Activated effector memory CD4-positive, alpha-beta T cell treated with Interleukin-2 at 50 U/mL for 16 hours (primary cell): ENCODE measurements around the gene NMT2.

Experiments used
- DNase-seq: peaks from one replicate; pipeline ENCODE4 v3.0.0-alpha.2; 2020

The NMT2 gene

DNA sequence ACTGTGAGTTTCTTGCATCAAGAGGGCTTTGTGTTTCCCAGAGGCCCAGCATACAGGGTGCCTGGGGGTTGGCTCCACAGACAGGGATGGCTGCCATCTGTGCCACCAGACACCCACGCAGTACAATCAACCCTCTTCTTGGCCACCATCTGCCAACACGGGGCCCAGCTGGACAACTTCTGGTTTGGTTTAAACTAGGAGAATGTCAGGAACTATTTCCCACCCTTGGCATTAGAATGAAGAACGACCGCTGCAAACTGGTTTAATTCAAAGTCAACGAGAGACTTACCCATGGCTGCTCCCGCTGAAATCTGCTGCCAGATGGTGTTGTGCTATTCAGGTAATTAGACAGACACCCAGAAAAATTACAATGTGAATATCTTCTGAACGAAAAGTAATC lies 27.8 kb downstream of the NMT2 start:
- no peak for DNase-seq

DNA sequence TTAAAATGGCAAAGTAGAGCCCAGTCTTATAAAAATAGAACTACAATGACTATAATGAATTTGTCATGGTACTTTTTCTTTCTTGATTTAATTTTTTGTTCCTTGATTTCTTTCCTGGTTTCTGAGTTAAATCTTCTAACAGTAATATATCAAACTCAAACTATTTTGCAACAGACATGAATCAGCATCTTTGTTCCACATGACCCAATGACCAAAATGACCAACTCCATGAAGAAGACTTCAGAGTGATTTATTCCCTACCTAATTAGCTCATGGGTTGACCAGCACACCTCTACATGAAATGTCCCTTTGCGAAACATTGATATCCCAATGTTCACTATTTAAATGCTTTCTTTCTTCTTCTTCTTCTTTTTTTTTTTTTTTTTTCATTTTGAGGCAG lies 30.9 kb downstream of the NMT2 start:
- no peak for DNase-seq

DNA sequence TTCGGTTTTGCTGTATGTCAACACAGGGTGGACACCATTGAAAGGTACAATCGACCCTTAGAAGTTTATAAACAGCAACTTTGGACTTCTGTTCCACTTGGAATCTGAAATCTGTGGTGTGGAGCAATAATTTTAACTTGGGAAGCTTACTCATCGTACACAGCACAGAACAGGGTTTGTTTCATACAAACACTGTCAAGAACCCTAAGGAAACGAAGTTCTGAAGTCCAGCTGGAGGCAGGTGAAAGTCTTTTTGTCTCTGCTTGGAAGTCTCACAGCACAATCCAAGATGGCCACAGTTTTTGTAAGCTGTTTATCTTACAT lies 31.5 kb downstream of the NMT2 start:
- DNase-seq: no peak

DNA sequence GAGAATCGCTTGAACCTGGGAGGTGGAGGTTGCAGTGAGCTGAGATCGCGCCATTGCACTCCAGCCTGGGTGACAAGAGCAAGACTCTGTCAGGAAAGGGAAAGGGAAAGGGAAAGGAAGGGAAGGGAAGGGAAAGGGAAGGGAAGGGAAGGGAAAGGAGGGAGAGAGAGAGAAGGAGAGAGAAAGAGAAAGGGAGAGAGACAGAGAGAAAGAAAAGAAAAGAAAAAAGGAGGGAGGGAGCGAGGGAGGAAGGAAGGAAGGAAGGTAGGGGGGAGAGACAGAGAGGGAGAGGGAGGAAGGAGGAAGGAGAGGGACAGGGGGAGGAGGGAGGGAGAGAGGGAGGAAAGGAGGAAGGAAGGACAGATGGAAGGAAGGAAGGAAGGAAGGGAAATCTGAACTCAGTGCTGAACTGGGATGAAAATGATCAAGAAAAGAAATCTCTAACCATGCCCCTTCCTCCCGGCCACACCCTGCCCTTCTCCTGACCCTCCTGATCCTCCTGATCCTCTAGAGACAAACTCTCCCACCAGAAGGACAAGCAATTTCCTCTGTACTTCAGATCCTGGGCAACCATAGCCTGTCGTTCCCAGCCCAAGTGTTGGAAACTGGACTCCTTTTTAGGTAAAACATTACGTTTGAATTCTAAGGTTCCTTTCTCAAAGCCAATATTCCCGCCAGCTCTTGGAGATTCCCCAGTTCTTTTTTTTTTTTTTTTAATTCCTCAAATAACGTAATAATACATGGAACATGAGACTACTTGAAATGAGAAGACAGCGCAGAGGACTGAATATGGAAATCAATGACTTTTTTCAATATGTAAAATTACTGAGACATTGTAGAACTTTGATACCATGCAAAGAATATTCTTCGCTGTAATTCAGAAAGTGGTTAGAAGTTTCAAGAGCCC lies 32.1 kb downstream of the NMT2 start:
- DNase-seq: no peak

DNA sequence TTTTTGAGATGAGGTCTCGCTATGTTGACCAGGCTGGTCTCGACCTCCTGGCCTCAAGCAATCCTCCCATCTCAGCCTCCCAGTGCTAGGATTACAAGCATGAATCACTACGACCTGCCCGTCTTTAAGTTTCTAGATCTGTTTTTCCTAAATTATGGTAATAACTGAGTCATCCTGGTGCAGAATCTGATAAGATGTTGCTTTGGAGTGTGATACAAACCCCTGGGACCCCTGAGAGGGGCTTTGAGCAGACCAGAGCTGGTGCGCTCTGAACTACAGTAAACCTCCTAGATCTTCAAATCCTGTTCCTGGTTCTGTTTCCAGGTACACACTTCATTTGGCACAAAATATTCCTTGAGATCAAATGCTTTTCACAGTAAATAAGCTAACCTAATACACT lies 37.2 kb downstream of the NMT2 start:
- no peak for DNase-seq

DNA sequence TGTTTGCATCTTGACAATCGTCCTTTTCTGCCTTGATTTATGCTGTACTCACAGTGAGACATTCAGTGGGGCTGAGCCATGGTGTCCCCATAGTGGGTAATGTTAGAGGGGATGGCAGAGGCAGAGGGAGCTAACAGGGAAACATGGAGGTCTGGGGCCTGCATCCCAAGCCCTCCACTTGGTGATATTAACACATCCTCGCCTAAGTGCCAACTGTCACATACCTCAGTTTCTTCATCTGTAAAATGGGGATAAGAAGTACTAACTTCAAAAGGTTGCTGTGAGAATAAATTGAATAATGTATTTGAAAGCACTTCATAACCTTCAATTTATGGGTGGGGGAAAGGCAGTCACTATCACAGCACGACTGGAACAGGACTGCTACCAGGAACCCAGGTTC lies 43.6 kb downstream of the NMT2 start:
- DNase-seq: no peak

DNA sequence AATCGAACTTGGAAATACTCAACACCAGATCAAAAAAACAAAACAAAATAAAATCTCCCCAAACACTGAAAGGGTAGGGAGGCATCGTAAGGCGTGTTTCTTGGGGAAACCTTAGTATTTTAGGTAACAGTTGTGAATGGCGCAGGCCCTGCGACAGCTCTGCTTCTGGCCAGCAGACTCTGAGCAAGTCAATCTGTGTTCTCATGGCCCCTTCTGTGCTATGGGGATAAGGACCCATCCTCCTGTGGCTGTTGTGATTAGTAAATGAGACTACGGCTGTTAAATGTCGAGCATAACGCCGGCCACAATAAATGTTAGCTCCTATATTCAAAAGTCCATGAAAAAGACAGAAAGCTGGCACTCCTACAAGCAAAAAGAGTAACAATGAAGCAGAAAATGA lies 44.3 kb downstream of the NMT2 start:
- no peak for DNase-seq

DNA sequence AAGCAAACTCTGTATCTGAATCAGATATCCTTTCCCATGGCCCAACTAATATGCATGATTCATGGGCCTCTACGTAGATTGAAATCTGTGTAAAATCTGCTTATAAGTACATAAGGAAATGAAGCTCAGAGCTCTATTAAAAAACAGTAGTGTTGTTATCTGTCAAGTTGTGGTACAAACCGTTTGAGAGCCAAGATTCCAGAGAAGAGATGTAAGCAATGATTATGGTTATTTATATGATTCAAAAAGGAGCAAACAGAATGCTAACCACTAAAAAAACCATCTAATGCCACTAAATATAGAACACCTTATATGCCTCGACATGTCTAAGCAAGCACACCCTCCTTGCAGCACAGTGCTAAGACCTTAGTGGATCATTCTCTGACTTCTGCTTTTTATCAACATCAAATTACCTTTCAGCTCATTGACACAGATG lies 44.7 kb downstream of the NMT2 start:
- DNase-seq: no peak

DNA sequence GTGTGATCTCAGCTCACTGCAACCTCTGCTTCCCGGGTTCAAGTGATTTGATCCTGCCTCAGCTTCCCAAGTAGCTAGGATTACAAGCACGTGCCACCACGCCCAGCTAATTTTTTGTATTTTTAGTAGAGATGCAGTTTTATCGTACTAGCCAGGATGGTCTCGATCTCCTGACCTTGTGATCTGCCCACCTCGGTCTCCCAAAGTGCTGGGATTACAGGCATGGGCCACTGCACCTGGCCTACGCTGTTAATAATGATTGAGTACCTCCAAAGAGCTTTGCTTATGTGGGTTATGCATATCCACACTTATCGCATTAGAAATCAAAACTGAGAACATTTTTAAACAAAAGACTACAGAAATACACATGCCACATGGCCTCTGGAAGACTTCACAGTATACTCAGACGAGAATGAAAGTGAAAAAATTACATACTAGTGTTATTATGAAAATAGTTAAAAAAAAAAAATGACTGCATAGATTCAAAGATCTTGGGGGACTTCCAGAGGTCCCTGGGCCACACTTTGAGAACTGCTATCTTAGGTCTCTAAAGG lies 45.9 kb downstream of the NMT2 start:
- no peak for DNase-seq

DNA sequence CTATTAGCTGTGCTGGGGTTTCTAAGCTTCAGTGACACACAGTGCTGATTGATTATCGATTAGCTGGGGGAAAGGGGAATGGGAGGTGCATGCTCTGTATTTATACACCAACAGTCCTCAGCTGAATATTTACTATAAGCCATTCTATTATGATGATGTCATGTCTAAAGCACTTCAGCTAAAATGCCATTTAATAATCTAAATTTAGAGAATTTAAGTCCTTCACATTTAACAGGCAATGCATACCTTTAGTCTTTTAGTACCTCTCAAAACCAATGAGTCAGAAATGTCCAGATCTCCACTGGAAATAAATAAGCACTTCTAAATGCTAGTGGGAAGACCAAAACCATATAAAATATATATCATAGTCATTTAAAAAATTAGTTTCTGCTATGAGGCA lies 46.8 kb downstream of the NMT2 start:
- no peak for DNase-seq

DNA sequence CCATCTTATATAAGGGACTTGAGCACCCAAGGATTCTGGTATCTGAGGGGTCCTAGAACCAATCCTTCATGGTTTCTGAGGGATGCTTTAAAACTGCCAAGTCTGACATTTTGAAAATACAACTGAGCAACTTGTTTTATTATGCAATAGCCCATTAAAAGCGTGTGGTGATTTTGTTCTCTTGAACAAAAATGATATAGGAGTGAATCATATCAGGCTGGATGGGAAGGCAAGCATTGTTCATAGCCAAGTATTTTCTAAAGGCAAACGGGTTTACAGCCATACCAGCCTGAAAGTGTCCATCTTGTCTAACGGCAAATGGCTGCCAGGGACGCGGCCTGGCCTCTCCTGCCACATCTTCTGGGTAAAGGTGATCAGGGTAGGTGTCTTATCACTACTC lies 48.0 kb downstream of the NMT2 start:
- no peak for DNase-seq

DNA sequence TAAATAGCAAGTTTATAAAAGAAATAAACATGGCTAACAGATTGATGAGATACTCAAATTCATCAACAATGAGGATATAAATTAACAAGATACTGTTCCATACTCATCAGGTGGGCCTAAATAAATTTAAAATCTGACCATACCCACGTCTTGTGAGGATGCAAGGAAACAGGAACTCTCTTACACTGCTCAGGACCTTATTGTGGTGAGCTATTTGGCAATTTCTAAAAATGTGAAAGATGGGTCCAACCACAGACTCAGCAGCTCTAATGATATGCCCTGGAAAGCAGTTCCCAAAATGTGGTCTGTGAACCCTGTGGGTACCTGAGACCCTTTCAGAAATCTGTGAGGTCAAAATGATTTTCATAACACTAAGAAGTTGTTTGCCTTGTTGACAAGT lies 49.9 kb downstream of the NMT2 start:
- DNase-seq: no peak

DNA sequence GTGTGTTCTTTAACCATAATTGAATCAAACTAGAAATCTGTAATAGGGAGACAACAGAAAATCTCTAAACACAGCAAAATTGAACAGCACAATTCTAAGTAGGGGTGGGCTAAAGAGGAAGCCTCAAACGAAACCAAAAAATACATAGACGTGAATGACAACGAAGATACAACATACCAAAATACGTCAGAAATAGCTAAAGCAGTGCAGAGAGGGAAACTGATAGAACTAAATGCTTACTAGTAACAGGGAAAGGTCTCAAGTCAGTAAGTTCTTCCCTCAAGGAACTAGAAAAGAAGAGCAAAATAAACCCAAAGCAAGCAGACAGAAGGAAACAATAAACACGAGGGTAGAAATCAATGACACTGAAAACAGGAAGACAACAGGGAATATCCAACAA lies 52.3 kb downstream of the NMT2 start:
- DNase-seq: no peak

DNA sequence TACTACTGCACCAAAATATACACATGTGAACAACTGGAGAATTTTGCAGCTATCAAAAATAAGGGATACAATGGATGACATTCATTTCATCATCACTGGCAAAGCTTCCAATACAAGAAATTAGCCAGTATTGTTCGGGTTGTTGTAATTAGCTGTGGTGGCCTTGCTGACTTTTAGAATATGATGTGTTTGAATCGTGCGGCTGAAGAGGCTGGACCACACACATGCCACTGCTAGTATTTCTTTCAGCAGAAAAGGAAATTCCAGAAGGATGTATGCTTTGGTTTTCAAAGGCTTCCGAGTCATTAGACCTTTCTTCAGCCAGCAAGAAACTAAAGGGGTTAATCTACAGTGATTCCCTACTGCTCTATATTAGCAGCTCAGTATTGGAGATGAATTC lies 54.7 kb downstream of the NMT2 start:
- DNase-seq: no peak

DNA sequence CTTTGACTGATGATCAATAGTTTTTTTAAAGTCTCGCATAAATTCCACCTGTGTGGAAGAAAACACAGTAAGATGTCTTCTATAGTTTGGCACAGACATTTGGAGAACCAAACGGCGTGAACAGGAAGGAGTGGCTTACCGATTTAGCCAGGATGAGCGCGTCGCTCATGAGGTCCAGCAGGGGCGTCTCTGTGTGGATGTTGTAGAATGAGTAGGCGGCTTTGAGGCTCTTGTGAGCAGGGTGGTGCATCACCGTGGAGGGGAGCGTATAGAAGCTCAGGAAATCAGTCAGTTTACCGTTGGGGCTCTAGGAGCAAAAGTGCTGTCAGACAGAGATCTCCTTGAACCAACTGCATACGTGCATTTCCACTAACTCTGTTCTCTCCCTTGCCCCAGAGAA lies 55.8 kb downstream of the NMT2 start:
- no peak for DNase-seq

DNA sequence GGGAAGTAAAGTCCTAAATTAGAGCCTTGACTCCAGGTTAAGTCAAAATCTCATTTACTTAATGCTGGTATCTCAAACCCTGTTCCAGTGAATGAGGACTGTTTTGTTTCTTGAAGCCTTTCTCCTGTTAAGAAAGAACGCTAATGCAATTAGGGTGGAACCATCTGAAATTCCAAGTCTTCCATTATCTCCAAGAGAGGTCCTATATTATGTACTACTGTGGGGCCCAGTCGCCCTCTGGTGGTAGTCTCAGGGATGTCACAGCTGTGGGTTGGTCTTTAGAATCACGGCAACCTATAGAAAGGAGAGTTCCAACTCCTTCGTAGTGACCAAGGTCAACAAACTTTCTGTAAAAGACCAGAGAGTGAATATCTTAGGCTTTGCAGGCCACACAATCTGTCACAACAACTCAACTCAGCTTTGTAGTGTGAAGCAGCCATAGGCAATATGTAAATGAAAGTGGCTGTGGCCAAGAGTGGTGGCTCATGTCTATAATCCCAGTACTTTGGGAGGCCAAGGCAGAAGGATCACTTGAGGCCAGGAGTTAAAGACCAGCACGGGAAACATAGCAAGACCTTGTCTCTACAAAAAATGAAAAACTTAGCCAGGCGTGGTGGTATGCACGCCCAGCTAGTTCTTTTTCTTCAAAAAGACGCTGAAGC lies 62.0 kb downstream of the NMT2 start:
- DNase-seq: peak; percentile 41

DNA sequence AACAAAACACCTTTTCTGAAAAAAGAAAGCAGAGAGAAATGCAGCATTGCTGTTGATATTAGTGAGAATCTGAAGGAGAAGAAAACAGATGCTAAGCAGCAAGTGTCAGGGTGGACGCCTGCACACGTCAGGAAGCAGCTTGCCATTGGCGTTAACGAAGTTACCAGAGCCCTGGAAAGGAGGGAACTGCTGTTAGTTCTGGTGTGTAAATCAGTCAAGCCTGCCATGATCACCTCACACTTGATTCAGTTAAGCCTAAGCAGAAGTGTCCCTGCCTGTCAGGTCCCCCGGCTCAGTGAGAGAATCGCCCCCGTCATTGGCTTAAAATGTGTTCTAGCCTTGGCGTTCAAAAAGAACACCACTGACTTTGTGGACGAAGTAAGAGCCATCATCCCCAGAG lies 65.0 kb downstream of the NMT2 start:
- DNase-seq: no peak

DNA sequence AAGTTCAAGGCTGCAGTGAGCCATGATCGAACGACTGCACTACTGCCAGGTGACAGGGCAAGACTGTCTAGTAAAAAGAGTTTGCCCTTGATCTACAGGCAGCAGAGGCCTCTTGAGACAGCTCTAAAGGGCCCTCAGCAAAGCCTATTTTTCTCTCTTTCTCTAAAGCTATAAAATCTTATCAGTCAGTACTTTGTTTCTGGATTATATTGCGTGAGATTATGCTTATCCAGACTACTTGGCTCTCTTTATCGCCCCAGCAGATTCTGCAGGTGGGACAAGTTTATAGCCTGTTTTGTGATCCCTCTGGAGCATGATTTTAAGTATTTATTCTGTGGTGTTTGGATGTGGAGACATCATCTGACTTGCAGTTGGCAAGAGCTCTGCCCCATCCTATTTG lies 68.6 kb downstream of the NMT2 start:
- no peak for DNase-seq

DNA sequence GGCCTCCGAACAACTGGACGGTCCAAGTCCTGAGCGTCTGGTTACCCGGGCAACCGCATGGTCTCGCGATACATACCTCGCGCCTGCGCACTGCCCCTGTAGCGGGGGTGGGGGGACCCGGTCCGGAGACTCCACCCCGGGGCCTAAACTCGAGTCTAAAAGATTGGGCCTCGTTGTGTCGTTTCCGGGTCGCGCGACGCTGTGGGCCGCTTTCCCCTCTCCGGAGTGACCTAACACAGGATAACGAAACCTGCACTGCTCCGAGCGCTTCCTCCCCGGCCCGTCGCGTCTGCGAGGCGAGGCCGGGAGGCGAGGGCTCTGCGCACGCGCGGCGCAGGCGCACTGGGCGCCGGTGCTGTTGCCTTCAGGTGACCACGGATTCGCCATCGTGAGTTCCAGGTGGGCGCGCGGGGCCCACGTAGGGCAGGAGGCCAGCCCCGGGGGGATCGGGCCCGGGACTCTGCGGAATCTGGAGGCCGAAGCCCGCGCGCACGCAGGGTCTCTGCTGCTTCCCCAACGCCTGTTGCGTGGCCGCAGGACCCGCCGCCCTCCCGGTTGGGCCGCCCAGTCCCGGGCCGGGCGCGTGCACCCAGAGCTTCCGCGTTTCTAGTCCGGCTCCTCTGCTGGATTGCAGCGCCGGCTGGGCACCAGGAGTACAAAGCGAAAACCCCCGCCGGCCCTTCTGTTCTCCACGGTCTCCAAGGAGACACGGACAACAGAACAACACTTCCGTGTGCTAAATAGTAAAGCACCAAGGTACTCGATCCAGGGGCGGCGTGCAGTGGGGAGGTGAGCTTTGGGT lies 71.3 kb downstream of the NMT2 start, which contains the start of gene RPP38:
Gene RPP38 (plus strand): TSS at position 345 of the 802 bp plus-strand sequence. CDS start 5,960 bp downstream, outside the sequence.
- peak; percentile 84 for DNase-seq

DNA sequence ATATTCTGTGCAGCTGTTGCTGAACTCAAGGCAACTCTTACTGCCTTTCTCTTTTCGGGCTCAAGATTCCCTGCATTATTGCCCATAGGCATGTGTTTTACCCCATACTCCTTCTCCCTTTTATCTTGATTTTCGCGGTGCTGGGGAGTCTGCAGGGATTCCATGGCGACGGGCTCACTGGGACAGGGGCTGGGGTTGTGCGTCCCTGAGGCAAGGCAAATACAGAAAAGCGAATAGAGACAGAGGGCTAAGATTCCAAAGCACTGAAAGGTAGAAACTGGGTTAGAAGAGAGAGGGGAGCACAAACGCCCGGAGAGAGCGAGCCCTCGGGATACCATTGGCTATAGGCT lies 71.9 kb downstream of the NMT2 start:
- no peak for DNase-seq

DNA sequence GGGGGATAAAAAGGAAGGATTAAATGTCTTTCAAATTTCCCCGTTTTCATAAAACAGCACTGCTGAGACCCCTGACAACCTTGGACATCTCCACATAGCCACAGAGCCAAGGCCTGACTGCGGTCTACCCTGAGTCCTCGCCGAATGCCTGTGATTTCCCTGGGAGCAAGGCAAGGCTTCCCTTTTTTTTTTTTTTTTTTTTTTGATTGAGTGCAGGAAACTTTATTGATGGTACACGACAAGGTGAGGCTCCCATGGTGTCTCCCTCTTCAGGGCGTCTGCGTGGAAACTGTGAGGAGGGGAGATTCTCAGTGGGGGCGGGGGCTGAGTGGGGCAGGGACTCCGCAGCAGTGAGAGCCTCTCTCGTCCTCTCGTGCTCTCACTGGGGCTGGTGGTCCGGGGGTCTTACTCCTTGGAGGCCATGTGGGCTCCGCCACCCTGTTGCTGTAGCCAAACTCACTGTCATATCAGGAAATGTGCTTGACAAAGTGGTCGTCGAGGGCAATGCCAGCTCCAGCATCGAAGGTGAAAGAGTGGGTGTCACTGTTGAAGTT lies 75.6 kb downstream of the NMT2 start:
- DNase-seq: no peak

DNA sequence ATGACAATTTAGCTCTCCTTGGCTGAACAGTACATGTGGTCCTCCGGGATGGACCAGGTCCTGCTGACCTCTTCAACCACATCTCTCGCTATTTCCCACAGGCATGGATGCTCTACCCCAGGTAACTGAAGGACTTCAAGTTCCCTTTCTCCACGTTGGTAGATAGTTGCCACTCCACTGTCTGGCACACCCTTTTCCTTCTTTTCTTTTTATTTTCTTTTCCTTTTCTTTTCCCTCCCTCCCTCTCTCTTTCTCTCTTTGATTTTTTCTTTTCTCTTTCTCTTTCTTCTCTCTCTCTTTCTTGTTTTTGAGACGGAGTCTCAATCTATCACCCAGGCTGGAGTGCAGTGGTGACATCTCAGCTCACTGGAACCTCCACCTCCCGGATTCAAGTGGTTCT lies 77.1 kb downstream of the NMT2 start:
- no peak for DNase-seq
